ENCODE data around the gene ZFYVE26. TPM values are rescaled to one million over a fixed set of nuclear protein-coding genes. Genes with fewer than 3 reads are reported as not detected.

ZFYVE26 gene
- total RNA-seq, 1 experiment from 2014 or later: 13.2 TPM

GRCh38 chr14:67728258-67728657 is 88.1 kb downstream of the ZFYVE26 start:
- H3K4me3 ChIP-seq (replicated peaks in 1 of 2; ENCODE audit: low read depth in 1 of 2, low read length in 2 of 2): no peak overlapping the region
- no peaks in the 10 kb centered on the region for H3K4me1 ChIP-seq (ENCODE audit: control insufficient read depth in 1 of 2, insufficient read depth in 2 of 2, low read length in 2 of 2)
- no peak overlapping the region for H3K27ac ChIP-seq (ENCODE audit: low read depth, low read length)
- POLR2A ChIA-PET: no interaction called here
- no peak for ATAC-seq
- TF ChIP-seq SIN3A (IDR thresholded peaks at IDR 0.05; ENCODE audit: low read depth) (no peak), SRF (IDR thresholded peaks at IDR 0.05; ENCODE audit: low read depth) (no peak), ATF3 (IDR thresholded peaks at IDR 0.05) (no peak), FOSL1 (IDR thresholded peaks at IDR 0.05; ENCODE audit: low read depth) (no peak), YY1 (IDR thresholded peaks at IDR 0.05; ENCODE audit: extremely low read depth, insufficient replicate concordance, low read depth, low read length) (no peak), CEBPB (IDR thresholded peaks at IDR 0.05; ENCODE audit: low read depth) (no peak), EZH2 (IDR thresholded peaks at IDR 0.05) (no peak), ZNF274 (IDR thresholded peaks at IDR 0.05; ENCODE audit: low read depth, low read length) (no peak), EZH2phosphoT487 (IDR thresholded peaks at IDR 0.05; ENCODE audit: borderline replicate concordance) (no peak), CBX3 (IDR thresholded peaks at IDR 0.05; ENCODE audit: low read depth) (no peak), JUND (IDR thresholded peaks at IDR 0.05) (no peak)
- H2AFZ ChIP-seq (ENCODE audit: low read depth, low read length, poor library complexity, severe bottlenecking): no peak overlapping the region
- CTCF ChIA-PET: no interaction called here
- H4K20me1 ChIP-seq (ENCODE audit: insufficient read depth): no peaks in the 10 kb centered on the region
- no peaks in the 10 kb centered on the region for H3K79me2 ChIP-seq (ENCODE audit: insufficient read depth, low read length)
- no TSS peak for BruUV-seq (replicated peaks)
- H3K4me2 ChIP-seq (ENCODE audit: low read length): no peak overlapping the region
- intact Hi-C loops (cut with micrococcal nuclease): no loop called here
- RAD21 ChIA-PET (ENCODE audit: low non-redundant PET in 1 of 2, low total read pairs in 2 of 2, uncharacterized antibody in 2 of 2, unreplicated experiment in 2 of 2): no interaction called here
- no peaks in the 10 kb centered on the region for H3K9me3 ChIP-seq (ENCODE audit: control insufficient read depth in 1 of 2, insufficient read depth in 1 of 2, low read depth in 1 of 2, low read length in 2 of 2)
- no peak overlapping the region for H3K9ac ChIP-seq (ENCODE audit: low read length)
- no peak for DNase-seq (ENCODE audit: low read depth, low spot score)
- no peaks in the 10 kb centered on the region for H3K9me2 ChIP-seq (ENCODE audit: insufficient read depth)
- no peaks in the 10 kb centered on the region for H3K36me3 ChIP-seq (ENCODE audit: control insufficient read depth in 1 of 2, insufficient read depth in 2 of 2, low read length in 2 of 2)
- no peaks in the 10 kb centered on the region for H3K27me3 ChIP-seq (ENCODE audit: insufficient read depth, low read length)

GRCh38 chr14:67727361-67727760 is 89.0 kb downstream of the ZFYVE26 start:
- ChIA-PET POLR2A (interaction anchor here (0.7 to 1.5 kb wide), 2 partner anchors 9 to 12 kb away, joined by 3 read pairs; no protein-coding TSS in a partner anchor), CTCF (no interaction called here)
- no peak for ATAC-seq

More at GRCh38 chr14:67727361-67727760, 89.0 kb downstream of the ZFYVE26 start:
- Histone ChIP-seq H2AFZ (ENCODE audit: low read depth, low read length, poor library complexity, severe bottlenecking) (no peak overlapping the region), H3K4me1 (ENCODE audit: control insufficient read depth in 1 of 2, insufficient read depth in 2 of 2, low read length in 2 of 2) (no peaks in the 10 kb centered on the region), H3K9me2 (ENCODE audit: insufficient read depth) (no peaks in the 10 kb centered on the region), H4K20me1 (ENCODE audit: insufficient read depth) (no peaks in the 10 kb centered on the region), H3K9ac (ENCODE audit: low read length) (no peak overlapping the region), H3K27ac (ENCODE audit: low read depth, low read length) (no peak overlapping the region), H3K27me3 (ENCODE audit: insufficient read depth, low read length) (no peaks in the 10 kb centered on the region), H3K4me3 (replicated peaks in 1 of 2; ENCODE audit: low read depth in 1 of 2, low read length in 2 of 2) (no peak overlapping the region), H3K36me3 (ENCODE audit: control insufficient read depth in 1 of 2, insufficient read depth in 2 of 2, low read length in 2 of 2) (no peaks in the 10 kb centered on the region), H3K79me2 (ENCODE audit: insufficient read depth, low read length) (no peaks in the 10 kb centered on the region), H3K4me2 (ENCODE audit: low read length) (no peak overlapping the region), H3K9me3 (ENCODE audit: control insufficient read depth in 1 of 2, insufficient read depth in 1 of 2, low read depth in 1 of 2, low read length in 2 of 2) (no peaks in the 10 kb centered on the region)
- RAD21 ChIA-PET (ENCODE audit: low non-redundant PET in 1 of 2, low total read pairs in 2 of 2, uncharacterized antibody in 2 of 2, unreplicated experiment in 2 of 2): no interaction called here
- no peak for TF ChIP-seq ZBTB33 (IDR thresholded peaks at IDR 0.05; ENCODE audit: extremely low read depth, insufficient replicate concordance, low read length)
- no peak for TF ChIP-seq CEBPB (IDR thresholded peaks at IDR 0.05; ENCODE audit: low read depth)
- no peak for TF ChIP-seq CBX3 (IDR thresholded peaks at IDR 0.05; ENCODE audit: low read depth)
- TF ChIP-seq YY1 (IDR thresholded peaks at IDR 0.05; ENCODE audit: extremely low read depth, insufficient replicate concordance, low read depth, low read length): no peak
- TF ChIP-seq EZH2phosphoT487 (IDR thresholded peaks at IDR 0.05; ENCODE audit: borderline replicate concordance): no peak
- TF ChIP-seq JUND (IDR thresholded peaks at IDR 0.05): no peak
- no peak for TF ChIP-seq EZH2 (IDR thresholded peaks at IDR 0.05)
- no peak for DNase-seq (ENCODE audit: low read depth, low spot score)
- no TSS peak for BruUV-seq (replicated peaks)
- intact Hi-C loops (cut with micrococcal nuclease): no loop called here
